Measurements from ENCODE around the gene FBXO8.

- TF ChIP-seq CTCF (IDR thresholded peaks at IDR 0.05) (no peak), POLR2A (IDR thresholded peaks at IDR 0.05) (no peak)
Observed at GRCh38 chr4:174275101-174275500, 8.4 kb downstream of the FBXO8 start.
